ENCODE results near the gene ATP2C2.

GRCh38 chr16:84323606-84324005, 44.7 kb upstream of the ATP2C2 start:
- TF ChIP-seq YY1 (IDR thresholded peaks at IDR 0.05; ENCODE audit: insufficient read depth, insufficient read length) = no peak
- TF ChIP-seq SUZ12 (IDR thresholded peaks at IDR 0.05; ENCODE audit: extremely low read depth, insufficient read depth, insufficient read length) = no peak
- TF ChIP-seq ZNF274 (IDR thresholded peaks at IDR 0.05; ENCODE audit: low read depth, low read length) = no peak
